Progenitor cell of endocrine pancreas (in vitro differentiated cells): Measurements from ENCODE around the gene ZNF804B. TPM values are rescaled to one million over a fixed set of nuclear protein-coding genes. Genes with fewer than 3 reads are reported as not detected.

Source experiments
- DNase-seq: peaks from one replicate; pipeline ENCODE4 v3.0.0; 2021; ENCODE audit warnings: low spot score; ENCODE audit not compliant: unreplicated experiment
- H3K27ac Mint-ChIP-seq: 2 replicates; pipeline ENCODE4 v1.8.0; 2021; ENCODE audit warnings: mild to moderate bottlenecking, moderate library complexity, mixed read lengths
- H3K27me3 Mint-ChIP-seq: 2 replicates; pipeline ENCODE4 v1.8.0; 2021; ENCODE audit warnings: mixed read lengths
- H3K36me3 Mint-ChIP-seq: 2 replicates; pipeline ENCODE4 v1.8.0; 2022; ENCODE audit warnings: mixed read lengths; ENCODE audit not compliant: insufficient read depth
- H3K4me1 Mint-ChIP-seq: 2 replicates; pipeline ENCODE4 v1.8.0; 2021; ENCODE audit warnings: low read depth, mixed read lengths
- H3K4me3 Mint-ChIP-seq: 2 replicates; pipeline ENCODE4 v1.8.0; 2021; ENCODE audit warnings: low read depth, mild to moderate bottlenecking, moderate library complexity, mixed read lengths
- H3K9me3 Mint-ChIP-seq: 2 replicates; pipeline ENCODE4 v1.8.0; 2021; ENCODE audit warnings: low read depth, mixed read lengths
- long read RNA-seq: library from polyadenylated mRNA; unstranded; transcript quantifications from one replicate; pipeline ENCODE4 v2.0.0, GENCODE V29; 2020
- total RNA-seq: library from RNA; stranded (reverse); gene quantifications from 2 replicates; pipeline ENCODE4 v1.2.1, GENCODE V29; 2021
- TF ChIP-seq, protein P1 (sequence below): fragments of 200-600 bp; sonication (generic); IDR thresholded peaks from one replicate; pipeline ENCODE4 v1.5.0; 2021; ENCODE audit warnings: antibody characterized with exemption, mild to moderate bottlenecking; ENCODE audit not compliant: unreplicated experiment

ZNF804B gene
- total RNA-seq, result not detected in 2 replicates
- long read RNA-seq, result 0 reads

DNA sequence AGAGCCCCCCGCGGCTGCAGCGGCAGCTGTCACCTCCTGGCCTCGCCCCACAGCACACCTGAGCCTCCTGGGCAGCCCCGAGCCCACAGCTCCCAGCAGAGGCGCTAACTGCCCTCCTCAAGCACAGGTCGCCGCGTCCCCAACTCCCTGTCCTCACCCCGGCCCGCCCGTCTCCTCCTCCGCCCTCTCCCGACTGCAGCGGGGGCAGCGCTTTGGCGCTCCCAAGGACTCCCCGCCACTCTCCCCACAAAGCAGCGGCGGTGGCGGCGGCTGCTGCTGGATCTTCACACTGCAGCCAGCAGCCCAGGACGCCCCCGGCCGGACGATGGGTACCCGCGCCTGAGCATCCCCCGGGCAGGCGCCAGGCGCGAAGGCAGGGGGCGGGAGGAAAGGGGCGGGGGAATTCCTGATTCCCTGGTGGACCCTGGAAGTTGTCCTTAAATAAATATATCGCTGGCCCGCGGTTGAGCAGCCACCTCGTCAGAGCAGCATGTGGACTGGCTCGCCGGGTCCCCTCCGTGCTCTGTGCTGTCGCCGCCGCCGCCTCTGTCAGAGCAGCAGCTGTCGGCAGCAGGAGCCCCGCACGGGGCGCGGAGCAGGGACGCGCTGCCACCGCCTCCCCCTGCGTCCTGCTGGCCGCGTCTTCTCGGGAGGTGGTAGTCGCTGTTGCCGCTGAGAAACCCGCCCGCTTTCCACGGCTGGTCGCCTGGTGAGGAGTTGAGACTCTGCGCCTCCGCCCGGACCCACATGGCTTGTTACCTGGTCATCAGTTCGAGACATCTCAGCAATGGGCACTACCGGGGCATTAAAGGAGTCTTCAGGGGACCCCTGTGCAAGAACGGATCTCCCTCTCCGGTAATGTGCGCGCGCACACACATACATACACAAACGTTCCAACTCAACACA is at the start of gene ZNF804B:
ZNF804B (plus strand) TSS at position 471 of the 906 bp plus-strand sequence; CDS start at position 748, 277 bp downstream.
- Mint-ChIP-seq H3K36me3 (no peaks in the 10 kb centered on the region), H3K9me3 (no peaks in the 10 kb centered on the region), H3K4me3 (peak within 1 kb of the TSS; percentile 66), H3K27me3 (peaks cover 56% of the 10 kb centered on the region), H3K4me1 (peaks cover 19% of the 10 kb centered on the region), H3K27ac (peak within 1 kb of the TSS; percentile 27)
- TF ChIP-seq, protein P1, sequence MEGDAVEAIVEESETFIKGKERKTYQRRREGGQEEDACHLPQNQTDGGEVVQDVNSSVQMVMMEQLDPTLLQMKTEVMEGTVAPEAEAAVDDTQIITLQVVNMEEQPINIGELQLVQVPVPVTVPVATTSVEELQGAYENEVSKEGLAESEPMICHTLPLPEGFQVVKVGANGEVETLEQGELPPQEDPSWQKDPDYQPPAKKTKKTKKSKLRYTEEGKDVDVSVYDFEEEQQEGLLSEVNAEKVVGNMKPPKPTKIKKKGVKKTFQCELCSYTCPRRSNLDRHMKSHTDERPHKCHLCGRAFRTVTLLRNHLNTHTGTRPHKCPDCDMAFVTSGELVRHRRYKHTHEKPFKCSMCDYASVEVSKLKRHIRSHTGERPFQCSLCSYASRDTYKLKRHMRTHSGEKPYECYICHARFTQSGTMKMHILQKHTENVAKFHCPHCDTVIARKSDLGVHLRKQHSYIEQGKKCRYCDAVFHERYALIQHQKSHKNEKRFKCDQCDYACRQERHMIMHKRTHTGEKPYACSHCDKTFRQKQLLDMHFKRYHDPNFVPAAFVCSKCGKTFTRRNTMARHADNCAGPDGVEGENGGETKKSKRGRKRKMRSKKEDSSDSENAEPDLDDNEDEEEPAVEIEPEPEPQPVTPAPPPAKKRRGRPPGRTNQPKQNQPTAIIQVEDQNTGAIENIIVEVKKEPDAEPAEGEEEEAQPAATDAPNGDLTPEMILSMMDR, result peak; percentile 32
- DNase-seq, result peak; percentile 51

DNA sequence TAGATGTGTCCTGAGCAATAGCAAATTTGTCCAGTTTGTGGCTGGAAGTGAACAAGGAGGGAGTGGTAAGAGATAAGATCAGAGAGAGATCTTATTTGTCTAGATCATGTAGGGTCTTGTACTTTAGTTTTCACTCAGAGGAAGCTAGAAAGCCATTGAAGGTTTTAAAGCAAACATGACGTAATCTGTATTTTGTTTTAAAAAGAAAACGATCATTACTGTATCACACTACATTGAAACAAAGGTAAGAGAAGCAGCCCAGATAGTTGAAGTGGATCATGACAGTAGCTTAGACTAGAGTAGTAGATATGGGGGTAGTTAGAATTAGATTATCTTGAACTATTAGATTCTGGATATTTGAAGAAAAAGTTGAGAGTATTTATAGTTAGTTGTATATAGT is 23.6 kb upstream of the ZNF804B start:
- no peak for DNase-seq
- no peaks in the 10 kb centered on the region for H3K4me1 Mint-ChIP-seq
- no peaks in the 10 kb centered on the region for H3K36me3 Mint-ChIP-seq
- no peaks in the 10 kb centered on the region for H3K27me3 Mint-ChIP-seq
- TF ChIP-seq, protein P1, result no peak
- H3K9me3 Mint-ChIP-seq, result no peaks in the 10 kb centered on the region
- no peak overlapping the region for H3K4me3 Mint-ChIP-seq
- no peak overlapping the region for H3K27ac Mint-ChIP-seq

DNA sequence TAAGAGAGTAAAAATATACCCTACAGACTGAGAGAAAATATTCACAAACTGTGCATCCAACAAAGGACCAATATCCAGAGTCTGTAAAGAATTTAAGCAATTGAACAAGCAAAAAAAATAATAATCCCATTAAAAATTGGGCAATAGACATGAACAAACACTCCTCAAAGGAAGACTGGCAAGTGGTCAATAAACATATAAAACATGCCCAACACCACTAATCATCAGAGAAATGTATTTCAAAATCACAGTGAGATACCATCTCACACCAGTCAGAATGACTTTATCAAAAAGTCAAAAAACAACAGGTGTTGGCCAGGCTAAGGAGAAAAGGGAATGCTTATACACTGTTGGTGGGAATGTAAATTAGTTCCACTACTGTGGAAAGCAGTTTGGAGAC is 21.9 kb upstream of the ZNF804B start:
- TF ChIP-seq, protein P1, result no peak
- Mint-ChIP-seq H3K4me1 (no peaks in the 10 kb centered on the region), H3K27ac (no peak overlapping the region), H3K27me3 (no peaks in the 10 kb centered on the region), H3K4me3 (no peak overlapping the region), H3K9me3 (no peaks in the 10 kb centered on the region), H3K36me3 (no peaks in the 10 kb centered on the region)
- DNase-seq, result no peak

DNA sequence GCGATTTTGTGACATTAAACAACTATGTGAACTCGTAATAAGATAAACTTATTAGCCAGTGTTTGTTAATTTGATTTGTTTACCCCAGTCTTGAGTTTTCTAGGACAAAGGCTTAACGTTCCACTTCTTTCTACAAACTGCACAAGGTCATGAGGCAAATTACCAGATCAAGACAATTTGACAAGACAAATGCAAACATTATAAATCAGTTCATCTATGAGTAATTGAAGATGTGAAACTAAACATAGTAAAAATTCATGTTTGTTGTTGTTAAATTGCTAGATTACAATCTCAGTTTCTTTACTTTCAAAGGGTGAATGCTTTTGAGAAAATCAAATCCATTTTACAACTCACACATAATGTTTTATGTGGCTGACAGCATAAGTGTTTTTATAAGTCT is 13.4 kb upstream of the ZNF804B start:
- TF ChIP-seq, protein P1, result no peak
- Mint-ChIP-seq H3K36me3 (no peaks in the 10 kb centered on the region), H3K27me3 (peaks cover 2% of the 10 kb centered on the region), H3K4me1 (no peaks in the 10 kb centered on the region), H3K9me3 (peaks cover 4% of the 10 kb centered on the region), H3K27ac (no peak overlapping the region), H3K4me3 (no peak overlapping the region)
- no peak for DNase-seq

DNA sequence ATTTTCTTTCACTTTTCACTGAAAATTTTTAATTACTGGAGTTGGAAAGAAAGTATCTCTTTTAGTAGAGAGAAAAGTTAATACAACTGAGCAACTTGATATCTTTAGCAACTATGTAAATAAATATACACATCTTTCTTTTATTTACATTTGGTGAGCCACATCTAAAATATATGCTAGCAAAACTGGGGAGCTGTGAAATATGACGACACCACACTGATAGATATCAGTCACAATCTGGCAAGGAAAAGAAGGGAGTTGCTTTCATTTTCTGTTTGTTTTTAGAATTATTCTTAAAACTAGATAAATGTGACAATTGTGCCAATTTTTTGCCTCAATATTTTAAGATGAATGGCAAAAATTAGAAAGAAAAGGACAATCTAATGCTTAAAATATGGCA is 2.7 kb upstream of the ZNF804B start:
- H3K9me3 Mint-ChIP-seq, result no peaks in the 10 kb centered on the region
- no peak overlapping the region for H3K27ac Mint-ChIP-seq
- TF ChIP-seq, protein P1, result no peak
- no peak for DNase-seq
- H3K4me1 Mint-ChIP-seq, result peaks cover 11% of the 10 kb centered on the region
- H3K27me3 Mint-ChIP-seq, result peaks cover 55% of the 10 kb centered on the region
- no peak overlapping the region for H3K4me3 Mint-ChIP-seq
- H3K36me3 Mint-ChIP-seq, result no peaks in the 10 kb centered on the region
